ENCODE measurements around the gene PTPRD. TPM values are rescaled to one million over a fixed set of nuclear protein-coding genes. Genes with fewer than 3 reads are reported as not detected.
"Not testable (repeated sequence)": the region's sequence is repeated elsewhere in the genome, so short reads cannot be mapped to it uniquely, and the experiment has no call there.

Gene PTPRD
- total RNA-seq, 1 experiment from 2014 or later, result 79.4 TPM

DNA sequence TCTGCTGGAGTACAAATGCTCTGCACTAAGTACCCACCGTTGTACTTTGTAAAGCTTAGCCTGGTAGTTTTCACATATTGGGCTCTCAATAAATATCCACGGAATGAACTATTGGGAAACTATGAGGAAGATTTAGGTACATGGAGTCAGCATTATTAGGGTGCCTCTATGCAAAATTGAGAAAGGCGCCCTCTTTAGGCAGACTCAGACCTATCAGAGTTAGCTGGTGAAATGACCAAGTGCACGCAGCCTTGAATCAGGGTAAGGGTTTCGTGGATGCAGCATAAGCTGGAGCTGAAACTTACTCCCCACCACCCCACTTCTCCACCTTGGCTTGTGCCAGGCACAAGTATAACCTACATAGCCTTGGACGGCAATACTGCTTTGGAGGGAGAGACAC lies 1634.5 kb downstream of the PTPRD start:
- H3K4me3 ChIP-seq, result no peak overlapping the region
- no peak overlapping the region for H3K27ac ChIP-seq
- no peaks in the 10 kb centered on the region for H3K36me3 ChIP-seq
- H3K27me3 ChIP-seq, result no peaks in the 10 kb centered on the region
- H3K4me1 ChIP-seq, result peaks cover 4% of the 10 kb centered on the region; the same call in 1 of the 2 replicates
- DNase-seq, result peak in 1 of 2 experiments; percentile 1
- H3K9me3 ChIP-seq (replicated peaks), result no peaks in the 10 kb centered on the region

DNA sequence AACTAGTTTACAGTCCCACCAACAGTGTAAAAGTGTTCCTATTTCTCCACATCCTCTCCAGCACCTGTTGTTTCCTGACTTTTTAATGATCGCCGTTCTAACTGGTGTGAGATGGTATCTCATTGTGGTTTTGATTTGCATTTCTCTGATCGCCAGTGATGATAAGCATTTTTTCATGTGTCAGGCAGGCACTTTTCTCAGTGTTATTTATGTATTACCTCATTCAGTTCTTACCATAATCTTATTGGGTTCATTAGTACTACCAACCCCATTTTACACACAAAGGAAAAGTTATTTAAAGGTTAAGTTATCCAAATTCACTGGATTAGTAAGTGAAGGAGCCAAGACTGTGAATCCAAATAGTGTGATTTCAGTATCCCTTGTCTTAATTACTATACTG lies 1644.5 kb downstream of the PTPRD start:
- H3K9me3 ChIP-seq (replicated peaks); H3K27ac ChIP-seq; H3K27me3 ChIP-seq; H3K4me1 ChIP-seq; H3K4me3 ChIP-seq; H3K36me3 ChIP-seq: not testable (repeated sequence)
- peak in 1 of 2 experiments; percentile 6 for DNase-seq

DNA sequence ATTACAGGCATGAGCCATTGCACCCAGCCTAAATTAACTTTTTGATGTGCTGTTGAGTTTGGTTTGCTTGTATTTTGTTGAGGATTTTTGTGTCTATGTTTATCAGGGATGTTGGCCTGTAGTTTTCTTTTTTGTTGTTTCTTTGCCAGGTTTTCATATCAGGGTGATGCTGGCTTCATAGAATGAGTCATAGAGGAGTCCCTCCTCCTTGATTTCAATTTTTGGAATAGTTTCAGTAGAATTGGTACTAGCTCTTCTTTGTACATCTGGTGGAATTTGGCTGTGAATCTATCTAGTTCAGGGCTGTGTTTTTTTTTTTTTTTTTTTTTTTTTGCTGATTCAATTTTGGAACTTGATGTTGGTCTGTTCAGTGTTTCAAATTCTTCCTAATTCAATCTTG lies 1648.9 kb downstream of the PTPRD start:
- no peak overlapping the region for H3K27ac ChIP-seq
- H3K27me3 ChIP-seq, result no peaks in the 10 kb centered on the region
- no peak overlapping the region for H3K4me3 ChIP-seq
- no peaks in the 10 kb centered on the region for H3K9me3 ChIP-seq (replicated peaks)
- DNase-seq, result no peak
- no peaks in the 10 kb centered on the region for H3K4me1 ChIP-seq
- H3K36me3 ChIP-seq, result no peaks in the 10 kb centered on the region

DNA sequence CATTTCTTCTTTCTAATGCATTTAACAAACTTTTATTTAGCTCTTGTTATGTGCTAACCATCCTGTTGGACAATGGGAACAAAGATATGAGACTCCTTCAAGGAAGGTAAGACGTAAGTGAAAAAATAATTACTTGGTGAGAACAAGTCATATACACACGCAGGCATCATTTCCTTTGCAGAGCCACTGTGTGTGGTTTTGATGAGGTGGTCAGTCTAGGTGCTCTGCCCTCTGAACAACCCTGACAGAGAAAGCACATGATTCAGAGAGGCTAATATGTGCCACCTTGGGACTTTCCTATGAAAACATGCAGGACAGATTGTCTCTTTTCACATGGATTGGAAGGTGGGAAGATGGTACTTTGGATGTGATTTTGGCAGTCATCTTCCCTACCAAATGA lies 1650.7 kb downstream of the PTPRD start:
- no peak overlapping the region for H3K27ac ChIP-seq
- H3K4me3 ChIP-seq, result no peak overlapping the region
- no peaks in the 10 kb centered on the region for H3K9me3 ChIP-seq (replicated peaks)
- H3K27me3 ChIP-seq, result no peaks in the 10 kb centered on the region
- DNase-seq, result no peak
- no peaks in the 10 kb centered on the region for H3K4me1 ChIP-seq
- no peaks in the 10 kb centered on the region for H3K36me3 ChIP-seq

DNA sequence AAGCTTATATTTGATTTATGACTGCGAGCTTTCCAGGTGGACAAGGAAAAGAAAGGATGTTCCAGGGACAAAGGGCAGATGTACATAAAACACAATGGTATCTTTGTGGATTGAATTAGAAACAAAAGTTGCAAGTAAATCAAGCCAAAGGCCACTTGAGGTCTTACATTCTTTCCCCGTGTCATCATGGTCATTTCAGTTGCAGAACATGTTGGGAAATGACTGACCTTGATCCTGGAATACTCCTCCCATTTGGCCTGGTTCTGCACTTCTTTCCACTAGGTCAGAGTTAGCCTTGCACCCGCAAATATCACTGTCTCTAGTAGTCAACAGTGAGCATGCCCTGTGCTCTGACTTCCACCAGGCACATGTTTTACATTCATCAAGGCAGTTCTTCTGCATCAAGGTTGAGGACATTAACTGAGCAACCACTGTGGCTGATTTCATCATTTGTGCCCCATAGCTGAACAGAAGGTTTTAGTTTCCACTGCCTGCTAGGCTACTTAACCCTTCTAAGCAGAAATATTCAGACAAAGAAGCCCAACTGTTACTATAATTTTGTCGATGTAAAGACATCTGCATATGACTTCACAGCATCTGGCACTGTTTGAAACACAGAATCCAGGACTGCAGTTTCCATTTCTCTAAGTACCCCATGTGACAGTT lies 1651.5 kb downstream of the PTPRD start:
- Histone ChIP-seq H3K27me3 (no peaks in the 10 kb centered on the region), H3K9me3 (replicated peaks) (no peaks in the 10 kb centered on the region), H3K27ac (no peak overlapping the region), H3K36me3 (no peaks in the 10 kb centered on the region), H3K4me3 (no peak overlapping the region), H3K4me1 (no peaks in the 10 kb centered on the region)
- no peak for DNase-seq

GRCh38 chr9:8960254-8960653 lies 1652.5 kb downstream of the PTPRD start:
- Histone ChIP-seq H3K36me3 (no peaks in the 10 kb centered on the region), H3K27ac (no peak overlapping the region), H3K4me3 (no peak overlapping the region), H3K27me3 (no peaks in the 10 kb centered on the region), H3K4me1 (no peaks in the 10 kb centered on the region), H3K9me3 (replicated peaks) (no peaks in the 10 kb centered on the region)
- no peak for DNase-seq

GRCh38 chr9:8958358-8958757 lies 1654.4 kb downstream of the PTPRD start:
- no peaks in the 10 kb centered on the region for H3K27me3 ChIP-seq
- no peak overlapping the region for H3K27ac ChIP-seq
- H3K4me3 ChIP-seq, result no peak overlapping the region
- H3K9me3 ChIP-seq (replicated peaks), result no peaks in the 10 kb centered on the region; the same call in 1 of the 2 replicates
- H3K4me1 ChIP-seq, result no peaks in the 10 kb centered on the region
- H3K36me3 ChIP-seq, result no peaks in the 10 kb centered on the region
- DNase-seq, result no peak

DNA sequence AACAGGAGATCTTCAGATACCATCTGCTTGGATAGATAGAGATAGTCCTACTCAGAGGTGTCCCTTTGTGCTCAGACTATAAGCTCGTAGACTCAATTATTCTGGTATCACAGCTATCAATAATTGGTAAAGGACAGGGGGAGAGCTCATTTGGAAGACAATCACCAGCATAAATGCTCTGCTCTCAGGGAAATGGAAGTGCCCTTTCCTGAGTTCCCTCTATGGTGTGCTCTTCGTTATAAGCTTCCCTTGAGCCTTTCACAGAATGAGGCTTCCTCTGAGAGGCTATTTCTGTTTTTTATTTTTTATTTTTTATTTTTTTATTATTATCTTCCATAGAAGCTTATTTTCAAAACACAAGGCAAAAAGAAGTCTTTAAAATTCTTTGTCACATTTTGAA lies 1657.5 kb downstream of the PTPRD start:
- H3K27me3 ChIP-seq, result no peaks in the 10 kb centered on the region
- no peak for DNase-seq
- H3K9me3 ChIP-seq (replicated peaks), result no peaks in the 10 kb centered on the region; the same call in 1 of the 2 replicates
- no peaks in the 10 kb centered on the region for H3K4me1 ChIP-seq
- H3K36me3 ChIP-seq, result no peaks in the 10 kb centered on the region
- no peak overlapping the region for H3K4me3 ChIP-seq
- no peak overlapping the region for H3K27ac ChIP-seq

DNA sequence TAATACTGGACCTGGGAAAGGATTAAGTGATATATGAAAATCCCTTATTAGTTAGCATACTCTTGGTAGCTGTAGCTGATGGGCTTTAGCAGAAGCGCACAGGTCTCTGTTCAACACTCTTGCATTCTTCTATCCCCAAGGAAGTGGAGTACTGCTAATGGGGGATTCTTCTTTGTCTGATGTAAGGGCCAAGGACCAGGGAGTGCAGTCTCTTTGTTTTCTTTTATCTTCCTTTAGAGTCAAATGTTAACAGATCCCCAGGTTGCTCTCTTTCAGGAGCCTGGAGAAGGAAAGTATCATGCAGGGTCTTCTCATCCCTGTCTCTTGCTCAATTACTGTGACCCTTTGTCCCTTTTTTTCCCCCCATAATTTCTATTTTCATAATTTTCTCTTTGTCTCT lies 1666.3 kb downstream of the PTPRD start:
- Histone ChIP-seq H3K4me3 (no peak overlapping the region), H3K27me3 (no peaks in the 10 kb centered on the region), H3K27ac (no peak overlapping the region), H3K4me1 (no peaks in the 10 kb centered on the region), H3K36me3 (no peaks in the 10 kb centered on the region), H3K9me3 (replicated peaks) (no peaks in the 10 kb centered on the region)
- no peak for DNase-seq

DNA sequence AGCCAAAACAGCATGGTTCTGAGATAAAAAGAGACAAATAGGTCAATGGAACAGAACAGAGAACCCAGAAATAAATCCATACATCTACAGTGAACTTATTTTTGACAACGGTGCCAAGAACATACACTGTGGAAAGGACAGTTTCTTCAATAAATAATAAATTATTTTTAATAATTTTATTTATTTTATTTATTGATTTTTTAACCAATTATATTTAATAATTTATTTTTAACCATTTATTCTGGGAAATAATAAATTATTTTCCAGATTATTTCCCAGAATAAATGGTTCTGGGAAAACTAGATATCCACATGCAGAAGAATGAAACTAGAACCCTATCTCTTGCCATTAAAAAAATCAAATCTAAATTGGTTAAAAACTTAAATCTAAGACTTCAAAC lies 1669.4 kb downstream of the PTPRD start:
- DNase-seq, result no peak
- Histone ChIP-seq H3K9me3 (replicated peaks) (no peaks in the 10 kb centered on the region), H3K27me3 (no peaks in the 10 kb centered on the region), H3K4me3 (no peak overlapping the region), H3K36me3 (no peaks in the 10 kb centered on the region), H3K4me1 (no peaks in the 10 kb centered on the region), H3K27ac (no peak overlapping the region)

DNA sequence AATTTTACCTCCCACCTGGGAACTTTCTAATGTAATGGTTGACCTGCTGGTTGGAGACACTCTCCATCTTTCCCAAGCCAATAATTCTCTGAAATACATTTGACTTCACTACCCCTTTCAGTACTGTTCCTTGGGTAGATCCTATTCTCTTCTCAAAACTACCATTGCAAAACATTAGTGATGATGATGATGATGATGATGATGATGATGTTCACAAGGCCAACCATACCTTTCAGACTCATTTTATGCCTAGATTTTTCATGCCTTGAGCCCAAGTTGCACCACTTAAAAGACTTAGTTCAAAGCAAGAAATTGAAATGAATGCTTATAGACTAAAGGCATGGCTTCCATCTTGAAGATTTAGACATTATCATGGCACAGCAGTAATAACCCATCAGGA lies 1672.2 kb downstream of the PTPRD start:
- H3K4me1 ChIP-seq, result no peaks in the 10 kb centered on the region
- H3K27me3 ChIP-seq, result no peaks in the 10 kb centered on the region
- no peak for DNase-seq
- no peak overlapping the region for H3K27ac ChIP-seq
- H3K9me3 ChIP-seq (replicated peaks), result no peaks in the 10 kb centered on the region
- H3K4me3 ChIP-seq, result no peak overlapping the region
- H3K36me3 ChIP-seq, result no peaks in the 10 kb centered on the region

- Histone ChIP-seq H3K36me3 (no peaks in the 10 kb centered on the region), H3K27me3 (no peaks in the 10 kb centered on the region), H3K27ac (no peak overlapping the region), H3K4me1 (no peaks in the 10 kb centered on the region), H3K9me3 (replicated peaks) (no peaks in the 10 kb centered on the region), H3K4me3 (no peak overlapping the region)
- no peak for DNase-seq
Observed at GRCh38 chr9:8926461-8926860, 1686.3 kb downstream of the PTPRD start.

GRCh38 chr9:8924562-8924961 lies 1688.2 kb downstream of the PTPRD start:
- no peak for DNase-seq
- Histone ChIP-seq H3K9me3 (replicated peaks) (no peaks in the 10 kb centered on the region), H3K27ac (no peak overlapping the region), H3K4me3 (no peak overlapping the region), H3K27me3 (no peaks in the 10 kb centered on the region), H3K4me1 (no peaks in the 10 kb centered on the region), H3K36me3 (no peaks in the 10 kb centered on the region)

GRCh38 chr9:8920478-8921183 lies 1692.2 kb downstream of the PTPRD start:
- H3K4me1 ChIP-seq; H3K9me3 ChIP-seq (replicated peaks); DNase-seq; H3K27ac ChIP-seq; H3K27me3 ChIP-seq; H3K36me3 ChIP-seq; H3K4me3 ChIP-seq: not testable (repeated sequence)

- Histone ChIP-seq H3K4me3 (no peak overlapping the region), H3K4me1 (peaks cover 4% of the 10 kb centered on the region; the same call in 1 of the 2 replicates), H3K27me3 (no peaks in the 10 kb centered on the region), H3K27ac (no peak overlapping the region), H3K9me3 (replicated peaks) (no peaks in the 10 kb centered on the region), H3K36me3 (no peaks in the 10 kb centered on the region)
- DNase-seq, result no peak
Observed at GRCh38 chr9:8917956-8918739, 1694.7 kb downstream of the PTPRD start.
